ENCODE measurements around the gene FAU. TPM values are rescaled to one million over a fixed set of nuclear protein-coding genes. Genes with fewer than 3 reads are reported as not detected.

Gene FAU
- total and polyA plus RNA-seq, 10 of the 15 experiments (the other 5 are each of a cell fraction or from before 2014, with no cell fraction given): 332 to 1,347 (median 990) TPM

DNA sequence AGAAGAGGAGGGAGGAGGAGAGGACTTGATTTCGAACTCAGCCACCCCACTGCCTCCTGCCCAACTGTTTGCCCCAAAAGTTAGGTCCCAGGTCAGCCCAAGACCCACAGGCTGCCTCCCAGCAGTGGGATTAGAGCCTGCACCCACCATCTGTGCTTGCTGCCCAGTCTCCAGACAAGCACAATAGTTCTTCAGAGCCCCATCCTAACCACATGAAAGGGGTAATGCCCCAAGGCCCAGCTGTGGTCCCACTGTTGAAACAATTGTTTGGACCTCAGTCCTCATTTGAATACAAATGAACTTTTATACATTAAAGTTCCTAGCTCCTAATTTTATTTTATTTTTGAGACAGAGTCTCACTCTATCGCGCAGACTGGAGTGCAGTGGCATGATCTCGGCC is 31.3 kb downstream of the FAU start:
- in situ Hi-C loops (cut with MboI): no loop called here
- intact Hi-C loops (cut with micrococcal nuclease; ENCODE audit: unreplicated experiment): no loop called here
- Histone ChIP-seq H3K27me3 (replicated peaks in 1 of 2; ENCODE audit: control insufficient read depth in 2 of 2, insufficient read depth in 2 of 2, low read length in 1 of 2) (no peaks in the 10 kb centered on the region), H3K9me3 (replicated peaks; ENCODE audit: control insufficient read depth, insufficient read depth, low read length) (no peaks in the 10 kb centered on the region), H3K4me3 (no peak overlapping the region), H3K27ac (ENCODE audit: control insufficient read depth, insufficient read depth) (no peak overlapping the region), H4K20me1 (ENCODE audit: control insufficient read depth, insufficient read depth) (no peaks in the 10 kb centered on the region), H3K9ac (ENCODE audit: control insufficient read depth, insufficient read depth, low read length) (no peak overlapping the region), H2AFZ (ENCODE audit: control insufficient read depth, low read depth, low read length) (no peak overlapping the region), H3K4me1 (ENCODE audit: control insufficient read depth, insufficient read depth, low read length) (no peaks in the 10 kb centered on the region), H3K79me2 (ENCODE audit: control insufficient read depth, insufficient read depth, low read length) (no peaks in the 10 kb centered on the region), H3K4me2 (ENCODE audit: control insufficient read depth, insufficient read depth) (no peak overlapping the region), H3K36me3 (ENCODE audit: control insufficient read depth in 2 of 2, insufficient read depth in 2 of 2, low read length in 1 of 2) (peaks cover 5 to 11% of the 10 kb centered on the region in 2 experiments)
- ATAC-seq: no peak
- SMC1A ChIA-PET (ENCODE audit: uncharacterized antibody, unreplicated experiment): interaction anchor here (1.0 to 2.2 kb wide), 4 partner anchors 11 to 77 kb away, joined by 3 to 5 read pairs (median 3); partner anchors contain the start of gene ARL2
- POLR2A ChIA-PET: interaction anchor here (0.9 to 1.7 kb wide), 4 partner anchors 11 to 241 kb away, joined by 4 to 7 read pairs (median 4); partner anchors contain the start of genes ARL2 and SAC3D1
- WGBS (ENCODE audit: insufficient coverage, insufficient replicate concordance, low lambda C conversion rate, missing lambda C conversion rate): 95% methylated on average over 4 of the region's 4 CpGs
- RAD21 ChIA-PET (ENCODE audit: unreplicated experiment): no interaction called here
- FAIRE-seq: no peak
- CTCF ChIA-PET: interaction anchor here (0.7 to 2.1 kb wide), 3 partner anchors 12 to 244 kb away, joined by 3 to 6 read pairs (median 5); no protein-coding TSS in a partner anchor
- no peak for DNase-seq (ENCODE audit: low read depth, low spot score)
- TF ChIP-seq POLR2A (IDR thresholded peaks at IDR 0.05; ENCODE audit: low read depth, low read length) (peak; percentile 40; the same call in 1 of the 2 replicates), TCF3 (IDR thresholded peaks at IDR 0.05; ENCODE audit: borderline replicate concordance, insufficient read depth, low read depth, low read length) (no peak)
- no TSS peak for BruUV-seq (replicated peaks)

- intact Hi-C loops (cut with micrococcal nuclease; ENCODE audit: unreplicated experiment): no loop called here
- ChIA-PET CTCF (interaction anchor here (1.1 to 2.0 kb wide), 4 partner anchors 12 to 77 kb away, joined by 3 to 6 read pairs (median 4); no protein-coding TSS in a partner anchor), RAD21 (ENCODE audit: unreplicated experiment) (no interaction called here), POLR2A (interaction anchor here (1.4 to 1.5 kb wide), 2 partner anchors 64 to 75 kb away, joined by 4 to 7 read pairs; partner anchors contain the start of gene ARL2), SMC1A (ENCODE audit: uncharacterized antibody, unreplicated experiment) (interaction anchor here (0.6 to 2.2 kb wide), 3 partner anchors 29 to 276 kb away, joined by 3 to 5 read pairs (median 3); partner anchors contain the start of gene ARL2)
- in situ Hi-C loops (cut with MboI): no loop called here
- Histone ChIP-seq H4K20me1 (ENCODE audit: control insufficient read depth, insufficient read depth) (no peaks in the 10 kb centered on the region), H3K9ac (ENCODE audit: control insufficient read depth, insufficient read depth, low read length) (no peak overlapping the region), H3K36me3 (ENCODE audit: control insufficient read depth in 2 of 2, insufficient read depth in 2 of 2, low read length in 1 of 2) (peaks cover 5 to 11% of the 10 kb centered on the region in 2 experiments), H3K9me3 (replicated peaks; ENCODE audit: control insufficient read depth, insufficient read depth, low read length) (no peaks in the 10 kb centered on the region), H3K4me3 (no peak overlapping the region), H3K27ac (ENCODE audit: control insufficient read depth, insufficient read depth) (no peak overlapping the region), H3K27me3 (replicated peaks in 1 of 2; ENCODE audit: control insufficient read depth in 2 of 2, insufficient read depth in 2 of 2, low read length in 1 of 2) (no peaks in the 10 kb centered on the region), H2AFZ (ENCODE audit: control insufficient read depth, low read depth, low read length) (no peak overlapping the region), H3K4me2 (ENCODE audit: control insufficient read depth, insufficient read depth) (no peak overlapping the region), H3K4me1 (ENCODE audit: control insufficient read depth, insufficient read depth, low read length) (peaks cover 6% of the 10 kb centered on the region), H3K79me2 (ENCODE audit: control insufficient read depth, insufficient read depth, low read length) (peaks cover 7% of the 10 kb centered on the region)
- ATAC-seq (no peak), DNase-seq (ENCODE audit: low read depth, low spot score) (no peak), FAIRE-seq (no peak)
- WGBS (ENCODE audit: insufficient coverage, insufficient replicate concordance, low lambda C conversion rate, missing lambda C conversion rate): 89% methylated on average over 4 of the region's 4 CpGs
- TF ChIP-seq BCL3 (IDR thresholded peaks at IDR 0.05; ENCODE audit: borderline replicate concordance, insufficient read depth, low read depth, low read length, poor library complexity, severe bottlenecking) (no peak), STAT3 (IDR thresholded peaks at IDR 0.05; ENCODE audit: low read depth, low read length) (no peak), HDAC2 (IDR thresholded peaks at IDR 0.05) (no peak), BRCA1 (IDR thresholded peaks at IDR 0.05; ENCODE audit: low read depth, low read length) (no peak), RAD21 (IDR thresholded peaks at IDR 0.05; ENCODE audit: insufficient read depth, low read depth, low read length) (no peak), MXI1 (IDR thresholded peaks at IDR 0.05; ENCODE audit: low read depth, low read length) (no peak), EZH2 (IDR thresholded peaks at IDR 0.05; ENCODE audit: borderline replicate concordance, control insufficient read depth, low read depth, low read length) (no peak)
- TF ChIP-seq, protein P1, sequence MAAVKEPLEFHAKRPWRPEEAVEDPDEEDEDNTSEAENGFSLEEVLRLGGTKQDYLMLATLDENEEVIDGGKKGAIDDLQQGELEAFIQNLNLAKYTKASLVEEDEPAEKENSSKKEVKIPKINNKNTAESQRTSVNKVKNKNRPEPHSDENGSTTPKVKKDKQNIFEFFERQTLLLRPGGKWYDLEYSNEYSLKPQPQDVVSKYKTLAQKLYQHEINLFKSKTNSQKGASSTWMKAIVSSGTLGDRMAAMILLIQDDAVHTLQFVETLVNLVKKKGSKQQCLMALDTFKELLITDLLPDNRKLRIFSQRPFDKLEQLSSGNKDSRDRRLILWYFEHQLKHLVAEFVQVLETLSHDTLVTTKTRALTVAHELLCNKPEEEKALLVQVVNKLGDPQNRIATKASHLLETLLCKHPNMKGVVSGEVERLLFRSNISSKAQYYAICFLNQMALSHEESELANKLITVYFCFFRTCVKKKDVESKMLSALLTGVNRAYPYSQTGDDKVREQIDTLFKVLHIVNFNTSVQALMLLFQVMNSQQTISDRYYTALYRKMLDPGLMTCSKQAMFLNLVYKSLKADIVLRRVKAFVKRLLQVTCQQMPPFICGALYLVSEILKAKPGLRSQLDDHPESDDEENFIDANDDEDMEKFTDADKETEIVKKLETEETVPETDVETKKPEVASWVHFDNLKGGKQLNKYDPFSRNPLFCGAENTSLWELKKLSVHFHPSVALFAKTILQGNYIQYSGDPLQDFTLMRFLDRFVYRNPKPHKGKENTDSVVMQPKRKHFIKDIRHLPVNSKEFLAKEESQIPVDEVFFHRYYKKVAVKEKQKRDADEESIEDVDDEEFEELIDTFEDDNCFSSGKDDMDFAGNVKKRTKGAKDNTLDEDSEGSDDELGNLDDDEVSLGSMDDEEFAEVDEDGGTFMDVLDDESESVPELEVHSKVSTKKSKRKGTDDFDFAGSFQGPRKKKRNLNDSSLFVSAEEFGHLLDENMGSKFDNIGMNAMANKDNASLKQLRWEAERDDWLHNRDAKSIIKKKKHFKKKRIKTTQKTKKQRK (IDR thresholded peaks at IDR 0.05; ENCODE audit: low read depth, low read length): no peak
- no TSS peak for BruUV-seq (replicated peaks)
These were observed 32.3 kb downstream of the FAU start for GRCh38 chr11:65089621-65090020.

All from GM12878 (cell line).